Astrocyte (in vitro differentiated cells and primary cell): ENCODE data around the gene PHC1. TPM values are rescaled to one million over a fixed set of nuclear protein-coding genes. Genes with fewer than 3 reads are reported as not detected.

Experiments used
- DNase-seq: peaks from one replicate; pipeline ENCODE4 v3.0.0-alpha.2; 2010; ENCODE audit warnings: low read depth
- FAIRE-seq: peaks from 2 replicates; lab custom pipeline; 2011; peaks lifted over from hg19 to GRCh38; lab: Jason Lieb, UNC
- H2AFZ ChIP-seq: 2 replicates; pipeline ENCODE4 v1.6.0; 2012; ENCODE audit warnings: low read depth, low read length, inconsistent platforms
- H3K27ac ChIP-seq: 2 replicates; pipeline ENCODE4 v1.5.1; 2011; ENCODE audit warnings: low read depth, low read length, inconsistent platforms
- H3K27me3 ChIP-seq: 2 replicates; pipeline ENCODE4 v1.6.0; 2011; ENCODE audit warnings: low read length, inconsistent platforms; ENCODE audit not compliant: insufficient read depth
- H3K36me3 ChIP-seq: 2 replicates; pipeline ENCODE4 v1.5.1; 2011; ENCODE audit warnings: low read length, inconsistent platforms; ENCODE audit not compliant: insufficient read depth
- H3K4me1 ChIP-seq: 2 replicates; pipeline ENCODE4 v1.5.1; 2011; ENCODE audit warnings: low read length, inconsistent platforms; ENCODE audit not compliant: insufficient read depth
- H3K4me2 ChIP-seq: 2 replicates; pipeline ENCODE4 v1.6.0; 2012; ENCODE audit warnings: low read length, inconsistent platforms
- H3K4me3 ChIP-seq: 2 replicates; pipeline ENCODE4 v1.5.1; 2011; ENCODE audit warnings: low read depth, mild to moderate bottlenecking, low read length, inconsistent platforms; ENCODE audit not compliant: insufficient read depth
- H3K79me2 ChIP-seq: 2 replicates; pipeline ENCODE4 v1.6.0; 2012; ENCODE audit warnings: mild to moderate bottlenecking, low read length, inconsistent platforms; ENCODE audit not compliant: insufficient read depth
- H3K9ac ChIP-seq: 2 replicates; pipeline ENCODE4 v1.6.0; 2012; ENCODE audit warnings: mild to moderate bottlenecking, low read length, inconsistent platforms
- H3K9me3 ChIP-seq: 2 replicates; pipeline ENCODE4 v1.5.1; 2012; ENCODE audit warnings: low read depth, mild to moderate bottlenecking, low read length, inconsistent platforms; ENCODE audit not compliant: insufficient read depth
- H4K20me1 ChIP-seq: 2 replicates; pipeline ENCODE4 v1.6.0; 2012; ENCODE audit warnings: low read length, inconsistent platforms; ENCODE audit not compliant: insufficient read depth
- H3K27ac Mint-ChIP-seq: one replicate; pipeline ENCODE4 v1.8.0; 2021; ENCODE audit warnings: mild to moderate bottlenecking, mixed read lengths; ENCODE audit not compliant: unreplicated experiment
- H3K27me3 Mint-ChIP-seq: one replicate; pipeline ENCODE4 v1.8.0; 2021; ENCODE audit warnings: low read depth, mixed read lengths; ENCODE audit not compliant: unreplicated experiment
- H3K36me3 Mint-ChIP-seq: one replicate; pipeline ENCODE4 v1.8.0; 2021; ENCODE audit warnings: low read depth, mixed read lengths; ENCODE audit not compliant: unreplicated experiment
- H3K4me1 Mint-ChIP-seq: one replicate; pipeline ENCODE4 v1.8.0; 2021; ENCODE audit warnings: low read depth, mixed read lengths; ENCODE audit not compliant: unreplicated experiment
- H3K4me3 Mint-ChIP-seq: one replicate; pipeline ENCODE4 v1.8.0; 2021; ENCODE audit warnings: mild to moderate bottlenecking, moderate library complexity, mixed read lengths; ENCODE audit not compliant: unreplicated experiment
- H3K9me3 Mint-ChIP-seq: one replicate; pipeline ENCODE4 v1.8.0; 2021; ENCODE audit warnings: mild to moderate bottlenecking, mixed read lengths; ENCODE audit not compliant: unreplicated experiment
- EZH2 ChIP-seq: IDR thresholded peaks from 2 replicates; pipeline ENCODE4 v1.6.1; 2012; ENCODE audit warnings: mild to moderate bottlenecking, low read length, inconsistent platforms; ENCODE audit not compliant: insufficient read depth
- total RNA-seq: library from RNA; stranded (reverse); gene quantifications from 2 replicates; pipeline ENCODE4 v1.2.1, GENCODE V29; 2021
- TF ChIP-seq, protein P1 (sequence below): IDR thresholded peaks from 2 replicates; pipeline ENCODE4 v1.5.1; 2011; ENCODE audit warnings: low read depth, mild to moderate bottlenecking, inconsistent platforms, low read length, moderate library complexity; ENCODE audit not compliant: insufficient read depth

PHC1 gene
- total RNA-seq, 1 donor from 2014 or later = 35.4 TPM

DNA sequence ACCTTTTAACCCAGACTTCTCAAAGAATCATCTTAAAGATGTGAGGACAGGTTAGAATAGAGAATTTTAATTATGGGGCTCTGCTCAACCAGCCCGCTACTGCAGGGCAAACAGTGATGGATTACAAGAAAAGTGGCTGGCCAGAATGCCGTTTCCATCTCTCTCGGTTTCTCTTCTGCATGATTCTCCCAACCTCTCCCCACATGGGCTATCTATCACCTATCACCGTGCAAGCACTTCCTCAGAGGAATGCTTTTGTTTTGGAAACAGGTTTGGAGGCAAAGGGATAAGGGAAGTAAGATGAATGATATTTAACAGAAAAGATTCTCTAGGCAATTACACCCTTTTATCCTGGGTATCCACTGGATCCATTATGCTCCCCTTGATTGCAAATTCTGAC lies 37.4 kb upstream of the PHC1 start:
- H3K4me3 Mint-ChIP-seq = no peak overlapping the region
- no peak overlapping the region for H3K4me2 ChIP-seq
- DNase-seq (no peak), FAIRE-seq (no peak)
- H3K27me3 ChIP-seq = no peaks in the 10 kb centered on the region
- no peaks in the 10 kb centered on the region for H3K4me1 ChIP-seq
- no peak overlapping the region for H2AFZ ChIP-seq
- no peak for TF ChIP-seq EZH2
- TF ChIP-seq, protein P1, sequence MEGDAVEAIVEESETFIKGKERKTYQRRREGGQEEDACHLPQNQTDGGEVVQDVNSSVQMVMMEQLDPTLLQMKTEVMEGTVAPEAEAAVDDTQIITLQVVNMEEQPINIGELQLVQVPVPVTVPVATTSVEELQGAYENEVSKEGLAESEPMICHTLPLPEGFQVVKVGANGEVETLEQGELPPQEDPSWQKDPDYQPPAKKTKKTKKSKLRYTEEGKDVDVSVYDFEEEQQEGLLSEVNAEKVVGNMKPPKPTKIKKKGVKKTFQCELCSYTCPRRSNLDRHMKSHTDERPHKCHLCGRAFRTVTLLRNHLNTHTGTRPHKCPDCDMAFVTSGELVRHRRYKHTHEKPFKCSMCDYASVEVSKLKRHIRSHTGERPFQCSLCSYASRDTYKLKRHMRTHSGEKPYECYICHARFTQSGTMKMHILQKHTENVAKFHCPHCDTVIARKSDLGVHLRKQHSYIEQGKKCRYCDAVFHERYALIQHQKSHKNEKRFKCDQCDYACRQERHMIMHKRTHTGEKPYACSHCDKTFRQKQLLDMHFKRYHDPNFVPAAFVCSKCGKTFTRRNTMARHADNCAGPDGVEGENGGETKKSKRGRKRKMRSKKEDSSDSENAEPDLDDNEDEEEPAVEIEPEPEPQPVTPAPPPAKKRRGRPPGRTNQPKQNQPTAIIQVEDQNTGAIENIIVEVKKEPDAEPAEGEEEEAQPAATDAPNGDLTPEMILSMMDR = no peak
- H3K36me3 ChIP-seq = no peaks in the 10 kb centered on the region
- H3K27me3 Mint-ChIP-seq = no peaks in the 10 kb centered on the region
- H3K9me3 ChIP-seq = no peaks in the 10 kb centered on the region
- no peaks in the 10 kb centered on the region for H3K4me1 Mint-ChIP-seq
- no peaks in the 10 kb centered on the region for H4K20me1 ChIP-seq
- no peaks in the 10 kb centered on the region for H3K79me2 ChIP-seq
- no peaks in the 10 kb centered on the region for H3K9me3 Mint-ChIP-seq
- no peak overlapping the region for H3K9ac ChIP-seq
- H3K4me3 ChIP-seq = no peak overlapping the region
- H3K36me3 Mint-ChIP-seq = no peaks in the 10 kb centered on the region
- H3K27ac Mint-ChIP-seq = no peak overlapping the region
- H3K27ac ChIP-seq = no peak overlapping the region

DNA sequence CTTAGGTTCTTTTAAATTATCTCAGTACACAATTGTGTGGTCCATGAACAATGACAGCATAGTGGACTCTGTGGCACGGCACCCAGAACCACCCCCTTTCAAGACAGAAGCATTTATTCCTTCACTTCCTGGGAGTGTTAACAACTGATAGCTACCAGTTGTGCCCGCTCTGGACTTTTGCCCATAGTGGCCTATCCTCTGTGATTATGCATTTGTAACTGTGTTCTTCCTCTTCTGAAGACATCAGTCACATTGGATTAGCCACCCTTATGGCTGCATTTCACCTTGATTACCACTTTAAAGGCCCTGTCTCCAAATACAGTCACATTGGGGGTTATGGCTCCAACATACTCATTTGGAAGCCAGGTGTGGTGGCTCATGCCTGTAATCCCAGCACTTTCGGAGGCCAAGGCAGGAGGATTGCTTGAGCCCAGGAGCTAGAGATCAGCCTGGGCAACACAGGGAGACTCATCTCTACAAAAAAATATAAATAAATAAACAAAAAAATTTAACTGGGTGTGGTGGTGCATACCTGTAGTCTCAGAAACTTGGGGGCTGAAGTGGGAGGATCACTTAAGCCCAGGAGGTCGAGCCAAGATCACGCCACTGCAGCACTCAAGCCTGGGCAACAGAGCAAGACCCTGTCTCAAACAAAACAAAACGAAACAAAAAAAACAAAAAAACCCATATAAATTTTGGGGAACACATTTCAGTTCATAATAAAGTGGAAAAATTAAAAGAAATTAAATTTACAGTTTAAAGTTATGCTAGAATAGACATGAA lies 27.6 kb upstream of the PHC1 start:
- no peaks in the 10 kb centered on the region for H3K36me3 Mint-ChIP-seq
- peaks cover 2% of the 10 kb centered on the region for H3K4me1 Mint-ChIP-seq
- no peak overlapping the region for H3K9ac ChIP-seq
- H3K27ac ChIP-seq = no peak overlapping the region
- DNase-seq = no peak
- TF ChIP-seq, protein P1 = no peak
- TF ChIP-seq EZH2 = no peak
- no peak overlapping the region for H3K27ac Mint-ChIP-seq
- no peaks in the 10 kb centered on the region for H3K4me1 ChIP-seq
- no peak overlapping the region for H3K4me2 ChIP-seq
- no peak overlapping the region for H2AFZ ChIP-seq
- H3K27me3 Mint-ChIP-seq = no peaks in the 10 kb centered on the region
- H3K4me3 ChIP-seq = no peak overlapping the region
- no peak overlapping the region for H3K4me3 Mint-ChIP-seq
- H3K27me3 ChIP-seq = no peaks in the 10 kb centered on the region
- H3K79me2 ChIP-seq = no peaks in the 10 kb centered on the region
- no peaks in the 10 kb centered on the region for H3K36me3 ChIP-seq
- H3K9me3 ChIP-seq = no peaks in the 10 kb centered on the region
- peaks cover 4% of the 10 kb centered on the region for H3K9me3 Mint-ChIP-seq
- FAIRE-seq = no peak
- no peaks in the 10 kb centered on the region for H4K20me1 ChIP-seq

DNA sequence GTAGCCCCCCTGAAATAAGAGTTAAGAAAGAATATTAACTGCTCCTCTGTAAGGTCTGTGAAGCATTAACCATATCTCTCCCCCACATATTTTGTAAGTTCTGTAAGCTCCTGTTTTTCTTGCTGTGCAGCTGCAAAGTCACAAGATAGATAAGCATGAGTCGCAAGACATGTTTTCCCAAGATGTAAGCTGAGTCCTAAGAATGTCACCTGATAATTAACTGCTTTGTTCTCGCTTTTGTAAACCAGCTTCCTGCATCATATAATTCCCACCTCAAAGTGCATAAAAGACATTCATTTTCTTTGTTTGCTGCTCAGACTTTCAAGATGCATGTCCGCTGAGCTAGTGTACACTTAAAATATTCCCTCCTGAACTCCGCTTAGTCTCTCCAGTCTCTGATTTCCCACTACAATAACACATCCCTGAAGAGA lies 27.0 kb upstream of the PHC1 start:
- no peaks in the 10 kb centered on the region for H3K36me3 Mint-ChIP-seq

More for the DNA sequence above, 27.0 kb upstream of the PHC1 start:
- TF ChIP-seq, protein P1 = no peak
- Histone ChIP-seq H3K9ac (no peak overlapping the region), H3K36me3 (no peaks in the 10 kb centered on the region), H3K4me2 (no peak overlapping the region), H3K4me3 (no peak overlapping the region), H3K4me1 (no peaks in the 10 kb centered on the region), H3K27me3 (no peaks in the 10 kb centered on the region), H3K79me2 (no peaks in the 10 kb centered on the region), H3K9me3 (no peaks in the 10 kb centered on the region), H3K27ac (no peak overlapping the region), H4K20me1 (no peaks in the 10 kb centered on the region), H2AFZ (no peak overlapping the region)
- Mint-ChIP-seq H3K27ac (no peak overlapping the region), H3K9me3 (peaks cover 4% of the 10 kb centered on the region), H3K27me3 (no peaks in the 10 kb centered on the region), H3K4me1 (peaks cover 2% of the 10 kb centered on the region), H3K4me3 (no peak overlapping the region)
- DNase-seq = peak; percentile 22
- no peak for FAIRE-seq
